NCI-H526 treated with DMSO at 0.1 percent for 48 hours (cell line): ENCODE data around the gene SYNGAP1.
"Not testable (repeated sequence)": the region's sequence is repeated elsewhere in the genome, so short reads cannot be mapped to it uniquely, and the experiment has no call there.

Experiments used
- DNase-seq: peaks from one replicate; lab custom pipeline; 2025; lab: John Stamatoyannopoulos, UW

SYNGAP1 gene

DNA sequence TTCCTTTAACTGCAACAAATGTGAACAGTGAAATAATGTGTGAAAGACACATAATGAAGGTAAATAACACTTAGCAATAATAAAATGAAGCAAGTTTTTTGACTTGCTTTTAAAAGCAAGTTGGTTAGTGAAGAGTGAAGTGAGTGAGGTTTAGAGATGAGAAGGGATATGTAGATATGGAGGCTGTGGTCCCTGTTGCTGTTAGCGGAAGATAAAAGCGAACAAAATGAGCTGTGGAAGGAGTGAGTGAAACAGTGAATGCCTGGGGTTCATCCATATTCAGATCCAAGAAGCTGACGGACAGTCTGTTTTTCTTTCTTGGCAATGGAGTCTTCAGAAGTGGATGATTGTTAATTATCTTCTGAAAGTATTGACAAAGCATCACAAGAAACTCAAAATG lies 58.0 kb downstream of the SYNGAP1 start:
- no peak for DNase-seq

DNA sequence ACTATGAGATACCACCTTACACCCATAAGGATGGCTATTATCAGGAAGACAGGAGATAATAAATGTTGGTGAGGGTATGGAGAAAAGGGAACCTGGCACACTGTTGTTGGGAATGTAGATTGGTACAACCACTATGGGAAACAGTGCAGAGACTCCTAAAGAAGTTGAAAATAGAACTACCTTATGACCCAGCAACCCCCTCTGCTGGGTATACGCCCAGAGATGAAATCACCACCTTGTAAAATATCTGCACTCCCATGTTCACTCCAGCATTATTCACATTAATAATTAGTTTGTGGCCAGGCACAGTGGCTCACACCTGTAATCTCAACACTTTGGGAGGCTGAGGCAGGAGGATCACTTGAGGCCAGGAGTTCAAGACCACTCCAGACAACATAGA lies 61.3 kb downstream of the SYNGAP1 start:
- DNase-seq: no peak

DNA sequence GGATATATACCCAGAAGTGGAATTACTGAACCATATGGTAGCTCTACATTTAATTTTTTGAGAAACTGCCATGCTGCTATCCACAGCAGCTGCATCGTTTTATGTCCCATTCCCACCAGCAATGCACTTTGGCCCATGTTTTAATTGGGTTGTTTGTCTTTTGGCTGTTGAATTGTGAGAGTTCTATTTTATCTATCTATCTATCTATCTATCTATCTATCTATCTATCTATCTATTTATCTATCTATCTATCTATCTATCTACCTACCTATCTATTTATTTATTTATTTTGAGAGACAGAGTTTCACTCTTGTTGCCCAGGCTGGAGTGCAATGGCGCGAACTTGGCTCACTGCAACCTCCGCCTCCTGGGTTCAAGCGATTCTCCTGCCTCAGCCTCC lies 62.8 kb downstream of the SYNGAP1 start:
- DNase-seq: not testable (repeated sequence)

DNA sequence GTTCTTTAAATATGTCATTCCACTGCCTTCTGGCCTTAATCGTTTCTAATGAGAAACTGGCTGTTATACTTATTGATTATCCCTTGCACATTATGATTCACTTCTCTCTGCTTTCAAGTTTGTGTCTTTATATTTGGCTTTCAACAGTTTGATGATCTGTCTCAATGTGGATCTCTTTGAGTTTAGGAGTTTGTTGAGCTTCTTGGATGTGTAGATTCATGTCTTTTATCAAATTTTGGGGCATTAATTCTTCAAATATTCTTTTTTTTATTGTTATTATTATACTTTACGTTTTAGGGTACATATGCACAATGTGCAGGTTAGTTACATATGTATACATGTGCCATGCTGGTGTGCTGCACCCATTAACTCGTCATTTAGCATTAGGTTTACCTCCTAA lies 63.8 kb downstream of the SYNGAP1 start:
- DNase-seq: no peak

DNA sequence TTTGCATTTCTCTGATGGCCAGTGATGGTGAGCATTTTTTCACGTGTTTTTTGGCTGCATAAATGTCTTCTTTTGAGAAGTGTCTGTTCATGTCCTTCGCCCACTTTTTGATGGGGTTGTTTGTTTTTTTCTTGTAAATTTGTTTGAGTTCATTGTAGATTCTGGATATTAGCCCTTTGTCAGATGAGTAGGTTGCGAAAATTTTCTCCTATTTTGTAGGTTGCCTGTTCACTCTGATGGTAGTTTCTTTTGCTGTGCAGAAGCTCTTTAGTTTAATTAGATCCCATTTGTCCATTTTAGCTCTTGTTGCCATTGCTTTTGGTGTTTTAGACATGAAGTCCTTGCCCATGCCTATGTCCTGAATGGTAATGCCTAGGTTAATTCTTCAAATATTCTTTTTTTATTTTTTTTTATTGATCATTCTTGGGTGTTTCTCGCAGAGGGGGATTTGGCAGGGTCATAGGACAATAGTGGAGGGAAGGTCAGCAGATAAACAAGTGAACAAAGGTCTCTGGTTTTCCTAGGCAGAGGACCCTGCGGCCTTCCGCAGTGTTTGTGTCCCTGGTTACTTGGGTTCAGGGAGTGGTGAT lies 64.9 kb downstream of the SYNGAP1 start:
- DNase-seq: not testable (repeated sequence)

DNA sequence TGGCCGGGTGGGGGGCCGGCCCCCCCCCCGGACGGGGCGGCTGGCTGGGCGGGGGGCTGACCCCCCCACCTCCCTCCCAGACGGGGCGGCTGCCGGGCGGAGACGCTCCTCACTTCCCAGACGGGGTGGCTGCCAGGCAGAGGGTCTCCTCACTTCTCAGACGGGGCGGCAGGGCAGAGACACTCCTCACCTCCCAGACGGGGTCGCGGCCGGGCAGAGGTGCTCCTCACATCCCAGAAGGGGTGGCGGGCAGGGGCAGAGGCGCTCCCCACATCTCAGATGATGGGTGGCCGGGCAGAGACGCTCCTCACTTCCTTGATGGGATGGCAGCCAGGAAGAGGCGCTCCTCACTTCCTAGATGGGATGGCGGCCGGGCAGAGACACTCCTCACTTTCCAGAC lies 65.8 kb downstream of the SYNGAP1 start:
- DNase-seq: not testable (repeated sequence)

DNA sequence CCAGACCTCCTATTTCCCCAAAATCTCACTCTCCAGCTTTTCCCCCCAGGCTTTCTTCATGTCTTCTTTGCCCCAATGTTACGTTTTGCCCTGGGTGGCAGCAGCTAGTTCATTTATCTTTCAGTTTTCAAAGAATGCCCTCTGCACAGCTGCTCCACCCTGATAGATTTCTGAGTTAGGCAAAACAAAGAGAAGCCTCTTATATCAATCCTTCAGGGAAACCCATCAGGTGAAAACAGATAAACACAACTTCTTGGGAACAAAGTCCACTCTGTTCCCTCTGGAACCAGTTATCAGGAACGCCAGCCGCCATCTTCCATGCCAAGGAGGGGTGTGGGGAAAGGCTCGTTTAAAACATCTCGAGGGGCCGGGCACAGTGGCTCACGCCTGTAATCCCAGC lies 68.5 kb downstream of the SYNGAP1 start:
- no peak for DNase-seq

DNA sequence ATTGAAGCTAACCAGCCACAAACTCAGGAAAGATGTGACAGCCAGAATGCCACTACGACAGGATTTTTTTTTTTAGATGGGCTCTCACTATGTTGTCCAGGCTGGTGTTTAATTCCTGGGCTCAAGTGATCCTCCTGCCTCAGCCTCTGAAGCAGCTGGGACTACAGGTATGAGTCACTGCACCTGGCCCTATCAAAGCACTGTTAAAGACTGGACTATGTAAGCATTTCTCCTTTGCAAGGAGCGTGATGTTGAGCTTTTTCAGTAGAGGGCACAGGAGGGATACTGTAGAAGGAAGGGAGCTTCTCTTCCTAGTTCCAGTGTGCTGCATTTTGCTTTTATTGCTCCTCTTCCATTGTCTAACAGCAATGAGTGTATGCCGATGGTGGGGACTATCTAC lies 70.3 kb downstream of the SYNGAP1 start:
- no peak for DNase-seq

DNA sequence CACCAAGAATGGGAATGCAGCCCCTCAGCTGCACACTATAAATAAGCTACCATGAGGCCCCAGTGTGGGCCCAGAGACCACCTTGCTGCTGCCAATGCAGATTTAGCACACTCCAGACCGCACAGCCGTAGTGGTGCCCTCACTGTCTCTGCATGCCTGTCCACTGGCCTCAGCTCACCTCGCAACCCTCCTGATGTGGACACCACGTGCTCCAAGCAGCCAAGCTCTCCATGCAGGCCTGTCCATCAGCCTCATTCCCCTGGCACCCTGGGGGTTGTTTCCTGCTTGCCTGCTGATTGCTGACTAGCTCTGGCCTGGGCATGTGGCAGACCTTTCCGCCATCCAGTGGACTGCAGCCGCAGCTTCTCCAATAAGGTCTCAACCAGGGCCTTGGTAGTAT lies 70.8 kb downstream of the SYNGAP1 start:
- no peak for DNase-seq

DNA sequence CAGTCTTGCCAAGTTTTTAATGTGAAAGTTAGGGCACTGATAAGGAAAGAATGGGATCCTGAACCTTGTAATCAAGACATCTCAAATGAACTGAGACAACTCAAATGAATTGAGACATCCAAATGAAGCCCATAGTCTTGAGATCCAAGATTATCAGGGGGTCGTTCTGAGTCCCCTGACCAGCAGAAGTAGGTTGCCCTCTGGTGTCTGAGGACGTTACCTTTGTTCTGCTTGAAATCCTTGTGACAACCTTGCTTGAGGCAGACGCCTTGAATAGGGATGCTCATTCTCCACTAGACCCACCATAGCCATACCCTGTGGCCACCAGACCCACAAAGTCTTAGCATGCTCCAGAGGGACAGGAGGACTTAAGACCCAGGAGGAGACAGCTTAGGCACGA lies 72.2 kb downstream of the SYNGAP1 start:
- DNase-seq: no peak

DNA sequence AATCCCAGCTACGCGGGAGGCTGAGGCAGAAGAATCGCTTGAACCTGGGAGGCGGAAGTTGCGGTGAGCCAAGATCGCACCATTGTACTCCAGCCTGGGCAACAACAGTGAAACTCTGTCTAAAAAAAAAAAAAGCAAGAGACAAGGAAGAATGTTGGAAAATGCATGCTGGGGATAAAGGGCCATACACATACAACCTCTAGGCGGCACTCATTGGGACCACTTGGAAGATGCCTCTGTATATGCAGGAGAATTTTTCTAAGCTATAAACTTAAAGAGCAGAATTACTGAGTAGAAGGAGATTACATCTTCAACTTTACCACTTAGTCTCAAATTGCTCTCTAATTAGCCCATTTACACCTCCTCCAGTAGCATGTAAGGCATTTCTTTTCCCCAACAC lies 77.3 kb downstream of the SYNGAP1 start:
- no peak for DNase-seq

DNA sequence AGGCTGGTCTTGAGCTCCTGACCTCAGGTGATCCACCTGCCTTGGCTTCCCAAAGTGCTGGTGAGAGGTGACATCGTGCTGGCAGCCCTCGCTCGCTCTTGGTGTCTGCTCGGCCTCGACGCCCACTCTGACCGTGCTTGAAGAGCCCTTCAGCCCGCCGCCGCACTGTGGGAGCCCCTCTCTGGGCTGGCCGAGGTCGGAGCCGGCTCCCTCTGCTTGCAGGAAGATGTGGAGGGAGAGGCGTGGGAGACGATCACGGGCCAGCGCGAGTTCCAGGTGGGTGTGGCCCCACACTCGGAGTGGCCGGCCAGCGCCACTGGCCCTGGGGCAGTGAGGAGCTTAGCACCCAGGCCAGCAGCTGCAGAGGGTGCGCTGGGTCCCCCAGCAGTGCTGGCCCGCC lies 82.6 kb downstream of the SYNGAP1 start:
- DNase-seq: no peak

DNA sequence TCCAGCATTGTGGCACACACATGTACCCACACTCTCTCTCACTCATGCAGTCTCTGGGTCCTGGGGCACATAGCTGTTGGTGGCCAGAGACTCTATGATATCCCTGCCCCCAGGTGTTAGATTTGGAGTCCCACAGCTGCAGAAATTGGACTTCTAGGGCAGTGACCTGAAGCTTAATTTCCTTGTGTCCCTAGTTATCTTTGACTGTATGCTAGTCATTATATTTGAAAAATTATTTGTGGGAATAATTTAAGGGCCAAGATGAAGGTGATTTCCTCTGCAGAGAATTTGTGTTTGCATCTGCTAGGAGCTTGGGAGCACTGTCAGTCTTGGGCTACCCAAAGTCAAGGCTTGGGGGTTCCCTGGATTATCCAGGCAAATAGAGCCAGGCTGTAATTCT lies 84.6 kb downstream of the SYNGAP1 start:
- DNase-seq: no peak
